Activated CD4-positive, CD25-positive, alpha-beta regulatory T cell treated with anti-CD3 and anti-CD28 coated beads, Interleukin-2, amount 50 U/mL, for 16 hours (primary cell): Measurements from ENCODE around the gene LAMP1.
"Not testable (repeated sequence)": the region's sequence is repeated elsewhere in the genome, so short reads cannot be mapped to it uniquely, and the experiment has no call there.

ENCODE experiments used
- DNase-seq: peaks from one replicate; pipeline ENCODE4 v3.0.0-alpha.2; 2020; ENCODE audit warnings: low read depth, low spot score

LAMP1 gene

DNA sequence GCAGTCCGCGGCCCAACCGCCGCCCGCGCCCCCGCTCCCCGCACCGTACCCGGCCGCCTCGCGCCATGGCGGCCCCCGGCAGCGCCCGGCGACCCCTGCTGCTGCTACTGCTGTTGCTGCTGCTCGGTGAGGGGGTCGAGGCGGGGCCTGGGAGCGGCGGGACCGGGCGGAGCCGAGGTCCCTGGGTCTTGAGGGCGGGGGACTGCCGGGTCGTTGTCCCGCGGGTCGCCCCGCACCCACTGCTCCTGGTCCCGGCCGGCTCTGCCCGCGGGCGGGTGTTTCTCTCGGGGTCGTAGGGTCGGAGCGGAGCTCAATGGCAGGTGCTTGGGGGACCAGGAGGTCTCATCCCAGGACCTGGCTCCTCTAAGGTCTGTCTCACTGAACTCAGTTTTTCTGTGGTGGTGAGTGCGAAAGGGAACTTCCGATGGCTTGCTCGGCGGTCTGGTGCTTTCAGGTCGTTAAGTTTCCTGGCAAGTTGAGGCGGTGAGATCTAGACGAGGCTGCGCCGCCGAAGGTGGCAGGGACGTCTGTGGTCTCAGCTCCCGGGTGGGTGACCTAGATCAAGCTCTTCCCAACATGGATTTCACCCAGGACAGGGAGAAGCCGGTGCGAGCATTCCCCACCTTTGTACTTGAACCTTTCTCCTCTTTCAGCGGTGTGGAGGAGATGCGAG is 467 bp downstream of the LAMP1 start:
- peak; percentile 10 for DNase-seq

- no peak for DNase-seq
These were observed 1.3 kb downstream of the LAMP1 start for GRCh38 chr13:113298043-113298945.

GRCh38 chr13:113299951-113300350 is 2.9 kb downstream of the LAMP1 start:
- DNase-seq: no peak

DNA sequence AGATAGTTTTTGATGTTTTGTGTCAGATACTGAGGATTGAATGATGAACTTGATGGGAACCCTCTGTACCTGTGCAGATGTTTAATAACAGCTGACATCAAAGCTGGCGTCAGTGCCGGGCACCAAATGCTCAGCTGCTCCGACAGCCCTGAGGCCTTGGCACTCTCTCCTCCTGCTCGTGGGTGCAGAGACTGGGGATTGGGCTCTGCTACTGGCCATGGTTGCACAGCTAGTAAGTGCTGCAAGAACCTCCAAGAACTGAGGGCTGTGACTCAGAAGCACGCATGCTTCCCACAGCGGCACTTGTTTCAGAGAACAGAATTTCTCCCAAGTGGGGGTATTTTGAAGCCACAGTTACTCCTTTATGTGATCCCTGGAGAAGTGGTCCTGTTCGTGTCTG is 5.9 kb downstream of the LAMP1 start:
- no peak for DNase-seq

GRCh38 chr13:113304121-113304520 is 7.1 kb downstream of the LAMP1 start:
- no peak for DNase-seq

GRCh38 chr13:113305208-113305607 is 8.2 kb downstream of the LAMP1 start:
- no peak for DNase-seq

GRCh38 chr13:113307491-113307890 is 10.5 kb downstream of the LAMP1 start:
- no peak for DNase-seq

DNA sequence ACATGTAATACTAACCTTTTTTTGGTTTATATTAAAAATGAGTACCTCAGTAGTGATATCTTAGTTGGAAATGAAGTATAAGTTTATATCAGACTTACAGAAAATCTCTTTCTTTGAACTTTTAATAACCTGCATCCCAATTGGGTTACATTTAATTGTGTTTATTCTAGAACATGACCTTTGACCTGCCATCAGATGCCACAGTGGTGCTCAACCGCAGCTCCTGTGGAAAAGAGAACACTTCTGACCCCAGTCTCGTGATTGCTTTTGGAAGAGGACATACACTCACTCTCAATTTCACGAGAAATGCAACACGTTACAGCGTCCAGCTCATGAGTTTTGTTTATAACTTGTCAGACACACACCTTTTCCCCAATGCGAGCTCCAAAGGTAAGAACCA is 12.4 kb downstream of the LAMP1 start:
- no peak for DNase-seq

GRCh38 chr13:113314112-113314511 is 17.1 kb downstream of the LAMP1 start:
- not testable (repeated sequence) for DNase-seq

- DNase-seq: not testable (repeated sequence)
These were observed 17.9 kb downstream of the LAMP1 start for GRCh38 chr13:113314895-113315470.

- no peak for DNase-seq
These were observed 19.0 kb downstream of the LAMP1 start for GRCh38 chr13:113315992-113316391.

DNA sequence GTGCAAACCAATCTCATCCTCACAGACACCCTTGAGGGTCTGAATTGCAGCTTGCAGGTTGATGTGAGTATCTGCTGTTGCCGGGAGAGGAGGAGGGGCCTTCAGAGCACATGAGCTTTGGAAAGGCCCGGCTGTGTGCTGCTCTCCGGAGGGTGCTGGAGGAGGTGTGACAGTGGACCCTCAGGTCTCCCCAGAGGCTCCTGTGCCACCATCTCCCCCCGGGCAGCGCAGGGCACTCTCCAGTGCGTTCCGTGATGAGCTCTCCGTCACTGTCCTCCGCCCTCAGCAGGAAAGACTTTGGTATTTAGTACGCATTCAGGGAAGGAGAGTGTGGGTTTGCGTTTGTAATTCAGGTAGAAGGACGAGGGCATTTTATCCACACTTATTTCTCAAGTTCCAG is 20.0 kb downstream of the LAMP1 start:
- no peak for DNase-seq

GRCh38 chr13:113318956-113319355 is 21.9 kb downstream of the LAMP1 start:
- DNase-seq: no peak

GRCh38 chr13:113319371-113319770 is 22.3 kb downstream of the LAMP1 start:
- no peak for DNase-seq

- no peak for DNase-seq
These were observed 23.3 kb downstream of the LAMP1 start for GRCh38 chr13:113320226-113320875.

DNA sequence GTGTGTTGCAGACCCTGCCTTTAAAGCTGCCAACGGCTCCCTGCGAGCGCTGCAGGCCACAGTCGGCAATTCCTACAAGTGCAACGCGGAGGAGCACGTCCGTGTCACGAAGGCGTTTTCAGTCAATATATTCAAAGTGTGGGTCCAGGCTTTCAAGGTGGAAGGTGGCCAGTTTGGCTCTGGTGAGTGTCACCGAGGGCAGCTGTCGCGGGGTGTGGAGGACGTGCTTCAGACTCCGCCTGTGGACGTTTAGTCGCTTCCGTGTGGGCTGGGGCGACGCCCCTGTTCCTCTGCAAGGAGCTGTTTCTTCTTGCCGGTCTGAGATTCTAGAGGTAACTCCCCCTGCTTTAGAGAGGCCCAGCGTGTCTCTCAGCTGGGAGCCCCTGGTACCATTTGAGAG is 24.5 kb downstream of the LAMP1 start:
- no peak for DNase-seq

DNA sequence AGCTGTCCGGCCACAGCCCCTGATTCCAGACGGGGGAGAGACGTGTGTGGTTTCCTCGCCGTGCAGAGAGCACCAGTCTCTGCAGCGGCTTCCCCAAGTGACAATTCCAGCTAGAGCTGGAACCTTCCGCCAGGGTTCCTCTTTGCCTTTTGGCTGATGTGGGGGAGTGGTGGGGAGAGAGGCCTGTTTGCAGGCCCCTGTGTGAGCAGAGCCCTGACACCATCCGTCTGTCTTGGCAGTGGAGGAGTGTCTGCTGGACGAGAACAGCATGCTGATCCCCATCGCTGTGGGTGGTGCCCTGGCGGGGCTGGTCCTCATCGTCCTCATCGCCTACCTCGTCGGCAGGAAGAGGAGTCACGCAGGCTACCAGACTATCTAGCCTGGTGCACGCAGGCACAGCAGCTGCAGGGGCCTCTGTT is 25.0 kb downstream of the LAMP1 start:
- DNase-seq: no peak

DNA sequence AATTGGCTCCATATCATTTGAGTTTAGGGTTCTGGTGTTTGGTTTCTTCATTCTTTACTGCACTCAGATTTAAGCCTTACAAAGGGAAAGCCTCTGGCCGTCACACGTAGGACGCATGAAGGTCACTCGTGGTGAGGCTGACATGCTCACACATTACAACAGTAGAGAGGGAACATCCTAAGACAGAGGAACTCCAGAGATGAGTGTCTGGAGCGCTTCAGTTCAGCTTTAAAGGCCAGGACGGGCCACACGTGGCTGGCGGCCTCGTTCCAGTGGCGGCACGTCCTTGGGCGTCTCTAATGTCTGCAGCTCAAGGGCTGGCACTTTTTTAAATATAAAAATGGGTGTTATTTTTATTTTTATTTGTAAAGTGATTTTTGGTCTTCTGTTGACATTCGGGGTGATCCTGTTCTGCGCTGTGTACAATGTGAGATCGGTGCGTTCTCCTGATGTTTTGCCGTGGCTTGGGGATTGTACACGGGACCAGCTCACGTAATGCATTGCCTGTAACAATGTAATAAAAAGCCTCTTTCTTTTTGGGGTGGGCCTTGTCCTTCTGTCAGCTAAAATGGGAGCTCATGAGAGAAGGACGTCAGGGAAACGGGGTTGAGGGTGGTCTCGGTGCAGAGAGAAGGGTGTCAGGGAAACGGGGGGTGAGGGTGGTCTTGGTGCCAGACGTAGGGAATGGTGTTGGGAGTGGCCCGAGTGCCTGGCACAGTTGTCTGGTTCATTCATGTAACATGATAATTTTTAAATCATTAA is 26.0 kb downstream of the LAMP1 start:
- no peak for DNase-seq

GRCh38 chr13:113323869-113324268 is 26.8 kb downstream of the LAMP1 start:
- no peak for DNase-seq

- no peak for DNase-seq
These were observed 27.4 kb downstream of the LAMP1 start for GRCh38 chr13:113324398-113324797.

DNA sequence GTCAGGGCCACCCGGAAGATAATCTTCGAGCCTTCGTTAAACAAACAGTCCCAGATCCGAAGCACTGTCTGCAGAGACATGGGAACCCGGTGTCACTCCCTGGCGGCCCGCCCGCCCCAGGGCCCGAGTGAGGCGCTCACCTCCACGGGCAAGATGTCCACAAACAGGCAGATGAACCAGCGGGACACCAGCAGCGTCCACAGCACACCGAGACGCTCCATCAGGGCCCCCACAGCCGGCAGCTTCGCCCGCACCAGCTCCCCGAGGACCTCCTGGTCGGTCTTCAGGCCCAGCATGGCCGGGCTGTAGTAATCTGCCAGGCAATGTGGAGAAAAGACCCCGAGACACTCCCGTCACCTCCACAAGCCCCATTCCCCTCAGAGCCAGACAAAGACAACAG is 28.7 kb downstream of the LAMP1 start:
- no peak for DNase-seq
